CD4-positive, alpha-beta T cell treated with Interleukin-10 for 1 hour (primary cell): Measurements from ENCODE around the gene PRKG1.
"Not testable (repeated sequence)": the region's sequence is repeated elsewhere in the genome, so short reads cannot be mapped to it uniquely, and the experiment has no call there.

Experiments
- DNase-seq: peaks from one replicate; pipeline ENCODE4 v3.0.0-alpha.2; 2020

Gene PRKG1

GRCh38 chr10:52212062-52212461, 1137.8 kb downstream of the PRKG1 start:
- no peak for DNase-seq

- no peak for DNase-seq
These were observed 1138.5 kb downstream of the PRKG1 start for GRCh38 chr10:52212802-52213201.

GRCh38 chr10:52213321-52213752, 1139.0 kb downstream of the PRKG1 start:
- no peak for DNase-seq

GRCh38 chr10:52215745-52216361, 1141.6 kb downstream of the PRKG1 start:
- DNase-seq, result peak; percentile 56

GRCh38 chr10:52216852-52217251, 1142.6 kb downstream of the PRKG1 start:
- DNase-seq, result no peak

- no peak for DNase-seq
These were observed 1143.2 kb downstream of the PRKG1 start for GRCh38 chr10:52217531-52217930.

GRCh38 chr10:52220947-52221346, 1146.7 kb downstream of the PRKG1 start:
- no peak for DNase-seq

- no peak for DNase-seq
These were observed 1147.6 kb downstream of the PRKG1 start for GRCh38 chr10:52221923-52222322.

GRCh38 chr10:52226197-52226847, 1152.0 kb downstream of the PRKG1 start:
- DNase-seq, result no peak

GRCh38 chr10:52228556-52228955, 1154.3 kb downstream of the PRKG1 start:
- no peak for DNase-seq

GRCh38 chr10:52229291-52229931, 1155.1 kb downstream of the PRKG1 start:
- DNase-seq, result no peak

- no peak for DNase-seq
These were observed 1158.5 kb downstream of the PRKG1 start for GRCh38 chr10:52232561-52233350.

- not testable (repeated sequence) for DNase-seq
These were observed 1159.2 kb downstream of the PRKG1 start for GRCh38 chr10:52233351-52233991.

- DNase-seq, result no peak
These were observed 1165.5 kb downstream of the PRKG1 start for GRCh38 chr10:52239771-52240170.

GRCh38 chr10:52245547-52245946, 1171.3 kb downstream of the PRKG1 start:
- no peak for DNase-seq

- DNase-seq, result not testable (repeated sequence)
These were observed 1173.6 kb downstream of the PRKG1 start for GRCh38 chr10:52247929-52248328.

- no peak for DNase-seq
These were observed 1174.5 kb downstream of the PRKG1 start for GRCh38 chr10:52248697-52249306.

GRCh38 chr10:52249850-52250395, 1175.6 kb downstream of the PRKG1 start:
- no peak for DNase-seq

GRCh38 chr10:52250510-52250909, 1176.2 kb downstream of the PRKG1 start:
- DNase-seq, result no peak

GRCh38 chr10:52252307-52252706, 1178.0 kb downstream of the PRKG1 start:
- DNase-seq, result no peak

- no peak for DNase-seq
These were observed 1182.8 kb downstream of the PRKG1 start for GRCh38 chr10:52256832-52257691.
